ENCODE measurements around the gene MED12L. TPM values are rescaled to one million over a fixed set of nuclear protein-coding genes. Genes with fewer than 3 reads are reported as not detected.

The MED12L gene
- total and polyA plus RNA-seq, 7 donors = 0.16 to 0.71 (median 0.28) TPM; not detected in 2

GRCh38 chr3:151394611-151395010 is 309.1 kb downstream of the MED12L start:
- TF ChIP-seq POLR2A (IDR thresholded peaks at IDR 0.05) (no peak), EP300 (IDR thresholded peaks at IDR 0.05) (no peak), CTCF (IDR thresholded peaks at IDR 0.05) (no peak), POLR2AphosphoS5 (IDR thresholded peaks at IDR 0.05) (no peak)
- no peaks in the 10 kb centered on the region for H3K36me3 ChIP-seq
- 92 to 96% methylated on average over 8 of the region's 8 CpGs for WGBS, 2 donors
- no peaks in the 10 kb centered on the region for H3K4me1 ChIP-seq
- no peak overlapping the region for H3K4me3 ChIP-seq
- no peaks in the 10 kb centered on the region for H3K9me3 ChIP-seq
- H3K27ac ChIP-seq = no peak overlapping the region
- no peaks in the 10 kb centered on the region for H3K27me3 ChIP-seq
- no peak for DNase-seq
- intact Hi-C loops (cut with DNase I) = no loop called here

- H3K4me3 ChIP-seq = no peak overlapping the region
- H3K9me3 ChIP-seq = no peaks in the 10 kb centered on the region
- H3K36me3 ChIP-seq = no peaks in the 10 kb centered on the region
- H3K4me1 ChIP-seq = no peaks in the 10 kb centered on the region
- H3K27ac ChIP-seq = no peak overlapping the region
- H3K27me3 ChIP-seq = no peaks in the 10 kb centered on the region
- TF ChIP-seq EP300 (IDR thresholded peaks at IDR 0.05) (no peak), POLR2AphosphoS5 (IDR thresholded peaks at IDR 0.05) (no peak), POLR2A (IDR thresholded peaks at IDR 0.05) (no peak), CTCF (IDR thresholded peaks at IDR 0.05) (no peak)
- no peak for DNase-seq
- intact Hi-C loops (cut with DNase I) = no loop called here
- 92 to 93% methylated on average over 3 of the region's 3 CpGs for WGBS, 2 donors
These were observed 310.3 kb downstream of the MED12L start for GRCh38 chr3:151395806-151396205.

- no peak for DNase-seq
- intact Hi-C loops (cut with DNase I) = no loop called here
These were observed 313.4 kb downstream of the MED12L start for GRCh38 chr3:151398895-151399294.

GRCh38 chr3:151400341-151400740 is 314.9 kb downstream of the MED12L start:
- H3K4me1 ChIP-seq = peaks cover 0 to 3% (median 0%) of the 10 kb centered on the region in 4 donors
- 93% methylated on average over 4 of the region's 4 CpGs for WGBS, 2 donors
- no peak overlapping the region for H3K4me3 ChIP-seq
- intact Hi-C loops (cut with DNase I) = no loop called here
- no peaks in the 10 kb centered on the region for H3K36me3 ChIP-seq
- DNase-seq = no peak
- TF ChIP-seq CTCF (IDR thresholded peaks at IDR 0.05) (no peak), POLR2A (IDR thresholded peaks at IDR 0.05) (no peak), POLR2AphosphoS5 (IDR thresholded peaks at IDR 0.05) (no peak), EP300 (IDR thresholded peaks at IDR 0.05) (no peak)
- H3K9me3 ChIP-seq = no peaks in the 10 kb centered on the region
- no peak overlapping the region for H3K27ac ChIP-seq
- no peaks in the 10 kb centered on the region for H3K27me3 ChIP-seq

More at GRCh38 chr3:151398895-151399294, 313.4 kb downstream of the MED12L start:
- Histone ChIP-seq H3K4me3 (no peak overlapping the region), H3K36me3 (no peaks in the 10 kb centered on the region), H3K4me1 (no peaks in the 10 kb centered on the region), H3K27me3 (no peaks in the 10 kb centered on the region), H3K27ac (no peak overlapping the region), H3K9me3 (no peaks in the 10 kb centered on the region)
- WGBS, 2 donors = 75 to 79% methylated on average over 5 of the region's 5 CpGs
- TF ChIP-seq EP300 (IDR thresholded peaks at IDR 0.05) = no peak
- TF ChIP-seq CTCF (IDR thresholded peaks at IDR 0.05) = no peak
- TF ChIP-seq POLR2A (IDR thresholded peaks at IDR 0.05) = no peak

- intact Hi-C loops (cut with DNase I) = no loop called here
- TF ChIP-seq POLR2AphosphoS5 (IDR thresholded peaks at IDR 0.05) (no peak), EP300 (IDR thresholded peaks at IDR 0.05) (no peak), CTCF (IDR thresholded peaks at IDR 0.05) (no peak), POLR2A (IDR thresholded peaks at IDR 0.05) (no peak)
- H3K4me1 ChIP-seq = peaks cover 0 to 3% (median 0%) of the 10 kb centered on the region in 4 donors
- H3K4me3 ChIP-seq = no peak overlapping the region
- no peaks in the 10 kb centered on the region for H3K9me3 ChIP-seq
- no peaks in the 10 kb centered on the region for H3K27me3 ChIP-seq
- 81 to 86% methylated on average over 3 of the region's 3 CpGs for WGBS, 2 donors
- no peak overlapping the region for H3K27ac ChIP-seq
- H3K36me3 ChIP-seq = no peaks in the 10 kb centered on the region
- no peak for DNase-seq
These were observed 316.9 kb downstream of the MED12L start for GRCh38 chr3:151402349-151402748.
